DND-41 (cell line): ENCODE results near the gene KIRREL3.

Experiments used
- ATAC-seq: fragments of 200-7000 bp; cut with Tn5 transposase; 3 replicates; pipeline ENCODE4 v1.9.1; 2021; ENCODE audit warnings: low read depth; ENCODE audit not compliant: insufficient read depth
- DNase-seq: peaks from one replicate; pipeline ENCODE4 v3.0.0-alpha.2; 2020
- H2AFZ ChIP-seq: 2 replicates; pipeline ENCODE4 v1.6.0; 2012; ENCODE audit warnings: low read depth, low read length
- H3K27ac ChIP-seq: 2 replicates; pipeline ENCODE4 v1.5.1; 2012; ENCODE audit warnings: low read length, inconsistent platforms
- H3K27me3 ChIP-seq: fragments of 200-600 bp; sonication (generic); 2 replicates; pipeline ENCODE4 v1.6.0; 2012; ENCODE audit warnings: low read length, mild to moderate bottlenecking, inconsistent platforms; ENCODE audit not compliant: insufficient read depth, poor library complexity
- H3K36me3 ChIP-seq: 2 replicates; pipeline ENCODE4 v1.5.1; 2012; ENCODE audit warnings: low read length, inconsistent platforms; ENCODE audit not compliant: insufficient read depth
- H3K4me1 ChIP-seq: 2 replicates; pipeline ENCODE4 v1.5.1; 2012; ENCODE audit warnings: mild to moderate bottlenecking, low read length; ENCODE audit not compliant: insufficient read depth
- H3K4me2 ChIP-seq: 2 replicates; pipeline ENCODE4 v1.6.0; 2012; ENCODE audit warnings: mild to moderate bottlenecking, moderate library complexity, low read length, inconsistent platforms; ENCODE audit not compliant: insufficient read depth
- H3K4me3 ChIP-seq, 2 experiments: fragments of 200-600 bp in 1 of 2; shearing (Covaris generic) in 1 of 2; 2 replicates each; pipeline ENCODE4 v1.5.1; 2012 to 2016; ENCODE audit warnings: inconsistent platforms in 2 of 2, low read length in 2 of 2, mild to moderate bottlenecking in 2 of 2, low read depth in 1 of 2, moderate library complexity in 1 of 2
- H3K79me2 ChIP-seq: 2 replicates; pipeline ENCODE4 v1.6.0; 2012; ENCODE audit warnings: low read length, inconsistent platforms; ENCODE audit not compliant: insufficient read depth
- H3K9ac ChIP-seq: 2 replicates; pipeline ENCODE4 v1.6.0; 2012; ENCODE audit warnings: low read depth, mild to moderate bottlenecking, inconsistent platforms, low read length, moderate library complexity
- H3K9me3 ChIP-seq: 2 replicates; pipeline ENCODE4 v1.5.1; 2012; ENCODE audit warnings: low read length, moderate library complexity, mild to moderate bottlenecking, inconsistent platforms; ENCODE audit not compliant: insufficient read depth, severe bottlenecking
- H4K20me1 ChIP-seq: 2 replicates; pipeline ENCODE4 v1.6.0; 2012; ENCODE audit warnings: low read length; ENCODE audit not compliant: insufficient read depth
- EZH2 ChIP-seq: IDR thresholded peaks from 3 replicates; pipeline ENCODE4 v1.6.1; 2012; ENCODE audit warnings: borderline replicate concordance, low read depth, mild to moderate bottlenecking, moderate library complexity, low read length, inconsistent platforms; ENCODE audit not compliant: severe bottlenecking
- TF ChIP-seq, protein P1 (sequence below): IDR thresholded peaks from 2 replicates; pipeline ENCODE4 v1.5.1; 2012; ENCODE audit warnings: borderline replicate concordance, low read length, moderate library complexity, mild to moderate bottlenecking; ENCODE audit not compliant: poor library complexity, severe bottlenecking; ENCODE audit errors: extremely low read depth

Gene KIRREL3

DNA sequence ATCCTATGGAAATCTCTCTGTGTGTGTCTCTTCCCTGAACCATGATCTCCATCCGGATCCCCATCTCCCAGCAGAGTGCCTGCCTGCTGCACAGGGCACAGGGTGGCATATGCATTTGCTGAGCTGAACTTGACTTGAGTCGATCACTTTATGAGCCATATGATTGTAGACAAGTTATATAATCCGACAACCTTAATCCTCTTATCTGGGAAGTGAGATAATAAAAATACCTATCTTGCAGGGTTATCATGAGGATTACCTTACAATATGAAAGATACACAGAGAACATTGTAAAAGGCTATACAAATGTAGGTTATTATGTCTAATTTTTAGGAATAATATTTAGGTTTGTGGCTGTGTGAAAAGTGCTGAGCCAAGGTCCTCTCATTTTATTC is 520.6 kb downstream of the KIRREL3 start:
- H3K4me2 ChIP-seq: peak overlapping the region; percentile 76; the same call in 1 of the 2 replicates
- no peak for TF ChIP-seq EZH2
- TF ChIP-seq, protein P1, sequence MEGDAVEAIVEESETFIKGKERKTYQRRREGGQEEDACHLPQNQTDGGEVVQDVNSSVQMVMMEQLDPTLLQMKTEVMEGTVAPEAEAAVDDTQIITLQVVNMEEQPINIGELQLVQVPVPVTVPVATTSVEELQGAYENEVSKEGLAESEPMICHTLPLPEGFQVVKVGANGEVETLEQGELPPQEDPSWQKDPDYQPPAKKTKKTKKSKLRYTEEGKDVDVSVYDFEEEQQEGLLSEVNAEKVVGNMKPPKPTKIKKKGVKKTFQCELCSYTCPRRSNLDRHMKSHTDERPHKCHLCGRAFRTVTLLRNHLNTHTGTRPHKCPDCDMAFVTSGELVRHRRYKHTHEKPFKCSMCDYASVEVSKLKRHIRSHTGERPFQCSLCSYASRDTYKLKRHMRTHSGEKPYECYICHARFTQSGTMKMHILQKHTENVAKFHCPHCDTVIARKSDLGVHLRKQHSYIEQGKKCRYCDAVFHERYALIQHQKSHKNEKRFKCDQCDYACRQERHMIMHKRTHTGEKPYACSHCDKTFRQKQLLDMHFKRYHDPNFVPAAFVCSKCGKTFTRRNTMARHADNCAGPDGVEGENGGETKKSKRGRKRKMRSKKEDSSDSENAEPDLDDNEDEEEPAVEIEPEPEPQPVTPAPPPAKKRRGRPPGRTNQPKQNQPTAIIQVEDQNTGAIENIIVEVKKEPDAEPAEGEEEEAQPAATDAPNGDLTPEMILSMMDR: no peak
- no peaks in the 10 kb centered on the region for H4K20me1 ChIP-seq
- no peak overlapping the region for H3K4me3 ChIP-seq
- DNase-seq: no peak
- no peaks in the 10 kb centered on the region for H3K9me3 ChIP-seq
- H3K27ac ChIP-seq: no peak overlapping the region
- H3K9ac ChIP-seq: peak overlapping the region; percentile 49
- H2AFZ ChIP-seq: peak overlapping the region; percentile 95
- no peaks in the 10 kb centered on the region for H3K79me2 ChIP-seq
- H3K4me1 ChIP-seq: peaks cover 9% of the 10 kb centered on the region
- no peaks in the 10 kb centered on the region for H3K27me3 ChIP-seq
- no peaks in the 10 kb centered on the region for H3K36me3 ChIP-seq
- no peak for ATAC-seq

DNA sequence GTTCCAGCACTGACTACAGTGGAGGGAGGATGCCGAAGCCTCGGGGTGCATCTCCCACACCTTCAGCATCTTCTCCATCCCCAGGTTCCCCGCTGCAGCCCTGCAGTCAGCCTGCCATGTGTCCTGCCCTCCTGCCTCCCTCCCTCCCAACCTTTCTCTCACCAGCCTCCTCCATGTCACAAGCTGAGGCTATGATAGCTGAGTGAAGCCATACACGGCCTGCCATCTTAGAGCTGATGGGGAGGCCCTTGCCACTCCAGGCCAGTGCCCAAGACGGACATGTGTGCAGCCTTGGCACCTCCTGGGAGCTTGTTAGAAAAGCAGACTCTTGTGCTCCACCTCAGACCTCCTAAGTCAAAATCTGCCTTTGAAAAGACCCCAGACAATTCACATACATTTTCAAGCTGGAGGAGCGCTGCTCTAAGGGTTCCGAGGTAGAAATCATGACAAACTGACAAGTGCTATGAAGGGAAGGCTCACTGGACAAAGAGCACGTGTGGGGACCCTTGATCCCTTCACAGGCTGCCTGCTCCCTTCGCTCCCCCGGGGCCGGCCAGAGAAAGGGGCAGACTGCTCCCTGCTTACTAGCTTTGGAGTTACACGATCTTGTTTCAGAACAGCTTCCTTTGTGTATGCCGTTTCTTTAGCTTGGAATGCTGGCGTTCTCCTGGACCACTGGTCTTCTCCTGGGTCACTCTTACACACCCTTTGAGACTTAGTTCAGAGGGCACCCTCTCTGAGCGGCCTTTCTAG is 521.2 kb downstream of the KIRREL3 start:
- H3K36me3 ChIP-seq: no peaks in the 10 kb centered on the region
- H3K4me2 ChIP-seq: no peak overlapping the region
- no peaks in the 10 kb centered on the region for H3K79me2 ChIP-seq
- H3K9ac ChIP-seq: no peak overlapping the region
- TF ChIP-seq, protein P1: no peak
- no peak for TF ChIP-seq EZH2
- H3K27ac ChIP-seq: no peak overlapping the region
- H4K20me1 ChIP-seq: no peaks in the 10 kb centered on the region
- ATAC-seq (no peak), DNase-seq (no peak)
- no peaks in the 10 kb centered on the region for H3K9me3 ChIP-seq
- peaks cover 9% of the 10 kb centered on the region for H3K4me1 ChIP-seq
- peak overlapping the region; percentile 95; the same call in 1 of the 2 replicates for H2AFZ ChIP-seq
- H3K4me3 ChIP-seq: no peak overlapping the region
- no peaks in the 10 kb centered on the region for H3K27me3 ChIP-seq

DNA sequence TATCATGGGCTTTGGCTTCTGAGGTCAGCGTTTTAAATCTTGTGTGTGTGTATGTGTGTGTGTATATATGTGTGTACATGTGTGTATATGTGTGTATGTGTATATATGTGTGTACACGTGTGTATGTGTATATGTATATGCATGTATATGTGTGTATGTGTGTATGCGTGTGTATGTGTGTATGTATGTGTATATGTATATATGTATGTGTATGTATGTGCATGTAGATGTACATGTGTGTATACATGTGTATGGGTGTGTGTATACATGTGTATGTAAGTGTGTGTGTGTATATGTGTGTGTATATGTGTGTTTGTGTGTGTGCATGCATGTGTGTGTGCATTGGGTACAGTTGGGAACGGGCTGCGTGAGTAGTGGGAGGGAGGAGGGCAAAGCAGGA is 522.1 kb downstream of the KIRREL3 start:
- Histone ChIP-seq H3K4me1 (peaks cover 9% of the 10 kb centered on the region), H3K4me2 (no peak overlapping the region), H3K27ac (no peak overlapping the region), H3K9me3 (no peaks in the 10 kb centered on the region), H3K36me3 (no peaks in the 10 kb centered on the region), H4K20me1 (no peaks in the 10 kb centered on the region), H3K79me2 (no peaks in the 10 kb centered on the region), H3K9ac (no peak overlapping the region), H3K4me3 (no peak overlapping the region), H2AFZ (no peak overlapping the region), H3K27me3 (no peaks in the 10 kb centered on the region)
- no peak for DNase-seq
- ATAC-seq: no peak
- TF ChIP-seq, protein P1: no peak
- no peak for TF ChIP-seq EZH2
